PC-3 (cell line): Measurements from ENCODE around the gene LRRC61. TPM values are rescaled to one million over a fixed set of nuclear protein-coding genes. Genes with fewer than 3 reads are reported as not detected.

Source experiments
- ATAC-seq: fragments of 200-7000 bp; cut with Tn5 transposase; 2 replicates; pipeline ENCODE4 v1.9.1; 2020; ENCODE audit warnings: mild to moderate bottlenecking, moderate library complexity
- BruUV-seq: library from RNA; stranded (reverse); fragments of 400-500 nt; replicated peaks from 2 replicates; lab custom pipeline; 2021; lab: Mats Ljungman, UMichigan
- CTCF ChIA-PET: fragments of 300-600 bp; sonication (Branson Sonifier 250); formaldehyde crosslinking; loops from one replicate; lab custom pipeline; 2022; ENCODE audit warnings: antibody characterized with exemption; lab: Charles Lee
- POLR2A ChIA-PET: fragments of 300-600 bp; sonication (Branson Sonifier 250); formaldehyde crosslinking; loops from one replicate; lab custom pipeline; 2022; ENCODE audit warnings: antibody characterized with exemption; ENCODE audit not compliant: unreplicated experiment; lab: Charles Lee
- DNase-seq: peaks from one replicate; pipeline ENCODE4 v3.0.0-alpha.2; 2015
- H2AFZ ChIP-seq: fragments of 300-600 bp; sonication (generic); 2 replicates; pipeline ENCODE4 v1.6.0; 2016; ENCODE audit warnings: antibody characterized with exemption, low read length
- H3F3A ChIP-seq: fragments of 300-600 bp; sonication (generic); one replicate; pipeline ENCODE4 v1.6.0; 2017; ENCODE audit warnings: antibody characterized with exemption, low read length, control low read depth, mild to moderate bottlenecking; ENCODE audit not compliant: unreplicated experiment
- H3K27ac ChIP-seq: fragments of 300-600 bp; sonication (generic); 2 replicates; pipeline ENCODE4 v1.5.1; 2016; ENCODE audit warnings: mild to moderate bottlenecking, low read length
- H3K27me3 ChIP-seq: fragments of 300-600 bp; sonication (generic); 2 replicates; pipeline ENCODE4 v1.6.1; 2016; ENCODE audit warnings: low read length, mixed read lengths
- H3K36me3 ChIP-seq: fragments of 300-600 bp; sonication (generic); 2 replicates; pipeline ENCODE4 v1.6.1; 2016; ENCODE audit warnings: low read depth, mixed run types, low read length, mixed read lengths
- H3K4me1 ChIP-seq: fragments of 300-600 bp; sonication (generic); 2 replicates; pipeline ENCODE4 v1.5.1; 2016; ENCODE audit warnings: low read length; ENCODE audit not compliant: insufficient read depth
- H3K4me2 ChIP-seq: fragments of 300-600 bp; sonication (generic); 2 replicates; pipeline ENCODE4 v1.6.0; 2016; ENCODE audit warnings: low read length
- H3K4me3 ChIP-seq: fragments of 300-600 bp; sonication (generic); 2 replicates; pipeline ENCODE4 v1.5.1; 2016; ENCODE audit warnings: mild to moderate bottlenecking, low read length, mixed read lengths
- H3K79me2 ChIP-seq: fragments of 300-600 bp; sonication (generic); 2 replicates; pipeline ENCODE4 v1.6.1; 2017; ENCODE audit warnings: low read length, mixed read lengths
- H3K9ac ChIP-seq: fragments of 300-600 bp; sonication (generic); 2 replicates; pipeline ENCODE4 v1.6.0; 2016; ENCODE audit warnings: mild to moderate bottlenecking, low read length
- H3K9me2 ChIP-seq: fragments of 300-600 bp; sonication (generic); replicated peaks from 2 replicates; pipeline ENCODE4 v1.6.1; 2016; ENCODE audit warnings: mixed run types, low read length, mixed read lengths
- H3K9me3 ChIP-seq: fragments of 300-600 bp; sonication (generic); 2 replicates; pipeline ENCODE4 v1.6.1; 2016; ENCODE audit warnings: low read length, mixed read lengths
- H4K20me1 ChIP-seq: fragments of 300-600 bp; sonication (generic); 2 replicates; pipeline ENCODE4 v1.6.1; 2016; ENCODE audit warnings: low read length, mixed read lengths
- CTCF ChIP-seq: fragments of 300-600 bp; sonication (generic); conservative IDR thresholded peaks from 2 replicates; pipeline ENCODE4 v1.5.1; 2017; ENCODE audit warnings: antibody characterized with exemption, low read depth, mild to moderate bottlenecking, low read length
- EZH2 ChIP-seq: fragments of 300-600 bp; sonication (generic); IDR thresholded peaks from one replicate; pipeline ENCODE4 v1.6.1; 2017; ENCODE audit warnings: antibody characterized with exemption, mild to moderate bottlenecking, low read length; ENCODE audit not compliant: unreplicated experiment
- EZH2phosphoT487 ChIP-seq: fragments of 300-600 bp; sonication (generic); IDR thresholded peaks from 2 replicates; pipeline ENCODE4 v1.6.1; 2018; ENCODE audit warnings: mild to moderate bottlenecking, antibody characterized with exemption, low read length, borderline replicate concordance
- intact Hi-C: fragments of 100-400 bp; cut with micrococcal nuclease; formaldehyde crosslinking; loops from 2 replicates; pipeline ENCODE4 v1.9.0; 2023
- total RNA-seq: library from RNA; depleted of rRNA; stranded (reverse); fragments of >200 nt; gene quantifications from 2 replicates; pipeline ENCODE4 v1.2.3, GENCODE V29; 2014

Gene LRRC61
- total RNA-seq, 1 experiment from 2014 or later = 15.1 TPM

- Histone ChIP-seq H3K4me3 (no peak overlapping the region), H3K27ac (no peak overlapping the region), H3K36me3 (no peaks in the 10 kb centered on the region), H3K4me1 (no peaks in the 10 kb centered on the region), H3K9me3 (no peaks in the 10 kb centered on the region), H3K27me3 (no peaks in the 10 kb centered on the region), H2AFZ (no peak overlapping the region), H3F3A (no peaks in the 10 kb centered on the region), H4K20me1 (no peaks in the 10 kb centered on the region), H3K79me2 (no peaks in the 10 kb centered on the region), H3K4me2 (no peak overlapping the region), H3K9ac (no peak overlapping the region), H3K9me2 (no peaks in the 10 kb centered on the region)
- ATAC-seq = no peak
- no TSS peak for BruUV-seq
- TF ChIP-seq EZH2phosphoT487 (no peak), CTCF (no peak)
- CTCF ChIA-PET = no interaction called here
- DNase-seq = no peak
- intact Hi-C loops = no loop called here
- POLR2A ChIA-PET = no interaction called here
Observed at GRCh38 chr7:150334108-150334507, 11.0 kb downstream of the LRRC61 start.

GRCh38 chr7:150335108-150335773 is 12.1 kb downstream of the LRRC61 start:
- no peaks in the 10 kb centered on the region for H3K79me2 ChIP-seq
- no peak overlapping the region for H3K4me3 ChIP-seq
- ChIA-PET CTCF (no interaction called here), POLR2A (no interaction called here)
- ATAC-seq (no peak), DNase-seq (no peak)
- TF ChIP-seq CTCF = no peak
- H3K9me2 ChIP-seq = no peaks in the 10 kb centered on the region
- BruUV-seq = no TSS peak
- no peaks in the 10 kb centered on the region for H4K20me1 ChIP-seq
- intact Hi-C loops = no loop called here
- no peak overlapping the region for H3K4me2 ChIP-seq
- no peak overlapping the region for H3K27ac ChIP-seq
- no peaks in the 10 kb centered on the region for H3F3A ChIP-seq
- H2AFZ ChIP-seq = no peak overlapping the region
- H3K4me1 ChIP-seq = no peaks in the 10 kb centered on the region
- no peaks in the 10 kb centered on the region for H3K36me3 ChIP-seq
- no peak overlapping the region for H3K9ac ChIP-seq
- no peaks in the 10 kb centered on the region for H3K27me3 ChIP-seq
- H3K9me3 ChIP-seq = no peaks in the 10 kb centered on the region

- H3K9me2 ChIP-seq = no peaks in the 10 kb centered on the region
- no peaks in the 10 kb centered on the region for H3K36me3 ChIP-seq
- no peaks in the 10 kb centered on the region for H3K4me1 ChIP-seq
- ATAC-seq (no peak), DNase-seq (no peak)
- intact Hi-C loops = no loop called here
- H3K9me3 ChIP-seq = no peaks in the 10 kb centered on the region
- no peaks in the 10 kb centered on the region for H3K27me3 ChIP-seq
- H3K4me3 ChIP-seq = no peak overlapping the region
- ChIA-PET CTCF (no interaction called here), POLR2A (interaction anchor here (0.7 kb wide), 1 partner anchor 352 kb away, joined by 5 read pairs; no protein-coding TSS in a partner anchor)
- H2AFZ ChIP-seq = no peak overlapping the region
- no peaks in the 10 kb centered on the region for H3K79me2 ChIP-seq
- H3K4me2 ChIP-seq = no peak overlapping the region
- H4K20me1 ChIP-seq = no peaks in the 10 kb centered on the region
- no peak overlapping the region for H3K27ac ChIP-seq
- H3F3A ChIP-seq = no peaks in the 10 kb centered on the region
- TF ChIP-seq CTCF = no peak
- no peak for TF ChIP-seq EZH2
- TF ChIP-seq EZH2phosphoT487 = no peak
- H3K9ac ChIP-seq = no peak overlapping the region
- no TSS peak for BruUV-seq
Observed at GRCh38 chr7:150335774-150336112, 12.6 kb downstream of the LRRC61 start.
